Tibial nerve (tissue), 4 donors: ENCODE data around the gene VWC2L.

ENCODE experiments used
- CTCF ChIP-seq, 5 experiments: fragments of 200-600 bp in 3 of 5; fragments of 450-650 bp in 2 of 5; sonication (generic) in 3 of 5; IDR thresholded peaks; one replicate each; pipeline ENCODE4 v1.5.1; 2016 to 2019; ENCODE audit warnings: antibody characterized with exemption in 5 of 5, mild to moderate bottlenecking in 3 of 5, moderate library complexity in 2 of 5
- EP300 ChIP-seq, 2 donors: sonication (generic); formaldehyde crosslinking; IDR thresholded peaks; one replicate each; pipeline ENCODE4 v1.6.1; 2017; ENCODE audit warnings: antibody characterized with exemption in 2 of 2, mild to moderate bottlenecking in 1 of 2
- POLR2A ChIP-seq, 2 donors: fragments of 450-650 bp; IDR thresholded peaks; one replicate each; pipeline ENCODE4 v1.6.1; 2017; ENCODE audit warnings: antibody characterized with exemption in 2 of 2, mild to moderate bottlenecking in 2 of 2, moderate library complexity in 2 of 2

GRCh38 chr2:214557884-214558283, 147.0 kb downstream of the VWC2L start:
- no peak for TF ChIP-seq CTCF (IDR thresholded peaks at IDR 0.05)
- TF ChIP-seq EP300 (IDR thresholded peaks at IDR 0.05), result no peak
- no peak for TF ChIP-seq POLR2A (IDR thresholded peaks at IDR 0.05)
